Sciatic nerve (tissue), 2 donors: ENCODE data around the gene PMS1. TPM values are rescaled to one million over a fixed set of nuclear protein-coding genes. Genes with fewer than 3 reads are reported as not detected.
A peak's percentile ranks its signal among the peaks of the same experiment; 100 is the strongest.
"Not testable (repeated sequence)": the region's sequence is repeated elsewhere in the genome, so short reads cannot be mapped to it uniquely, and the experiment has no call there.

Experiments
- ATAC-seq: fragments of 200-7000 bp; cut with Tn5 transposase; one replicate; pipeline ENCODE4 v1.9.1; 2020; ENCODE audit warnings: mild to moderate bottlenecking, moderate library complexity
- DNase-seq: peaks from one replicate; pipeline ENCODE4 v3.0.0-alpha.2; 2020; ENCODE audit warnings: low spot score
- intact Hi-C: fragments of 100-400 bp; cut with DNase I; formaldehyde crosslinking; loops from one replicate; pipeline ENCODE4 v1.14.2; 2022
- total RNA-seq: library from RNA; stranded (reverse); fragmentation: NEBNext Ultra II Directional; extraction: Animal tissue kit (Norgen Biotek cat#: 25700); gene quantifications from one replicate; pipeline ENCODE4 v1.2.1, GENCODE V29; 2021
- donor health status: DM: no; HTN: no; CAD: no.
- donor health status: DM: no; HTN: no; CAD: no.

PMS1 gene
- total RNA-seq, 1 donor from 2014 or later = 27.5 TPM

GRCh38 chr2:189854187-189854586 is 69.9 kb downstream of the PMS1 start:
- DNase-seq (no peak), ATAC-seq (peak; percentile 36)
- intact Hi-C loops = no loop called here

- ATAC-seq = no peak
- DNase-seq = no peak
- intact Hi-C loops = no loop called here
Measured at GRCh38 chr2:189854940-189855339, 70.7 kb downstream of the PMS1 start.

GRCh38 chr2:189858291-189858690 is 74.0 kb downstream of the PMS1 start:
- no peak for DNase-seq
- intact Hi-C loops = no loop called here
- no peak for ATAC-seq

- ATAC-seq (no peak), DNase-seq (no peak)
- intact Hi-C loops = no loop called here
Measured at GRCh38 chr2:189860161-189860560, 75.9 kb downstream of the PMS1 start.

GRCh38 chr2:189862751-189863150 is 78.5 kb downstream of the PMS1 start:
- ATAC-seq (no peak), DNase-seq (no peak)
- intact Hi-C loops = no loop called here

GRCh38 chr2:189865826-189866225 is 81.6 kb downstream of the PMS1 start:
- intact Hi-C loops = no loop called here
- ATAC-seq = no peak
- DNase-seq = no peak

- ATAC-seq = no peak
- intact Hi-C loops = no loop called here
- no peak for DNase-seq
Measured at GRCh38 chr2:189866296-189866695, 82.0 kb downstream of the PMS1 start.

GRCh38 chr2:189868896-189869295 is 84.6 kb downstream of the PMS1 start:
- intact Hi-C loops = no loop called here
- DNase-seq = no peak
- ATAC-seq = no peak

- no peak for DNase-seq
- ATAC-seq = no peak
- intact Hi-C loops = no loop called here
Measured at GRCh38 chr2:189870381-189871085, 86.3 kb downstream of the PMS1 start.

GRCh38 chr2:189873696-189874095 is 89.4 kb downstream of the PMS1 start:
- intact Hi-C loops = no loop called here
- DNase-seq = no peak
- no peak for ATAC-seq

- DNase-seq (no peak), ATAC-seq (no peak)
- intact Hi-C loops = no loop called here
Measured at GRCh38 chr2:189874586-189875320, 90.5 kb downstream of the PMS1 start.

- intact Hi-C loops = no loop called here
- ATAC-seq = no peak
- DNase-seq = no peak
Measured at GRCh38 chr2:189876271-189876670, 92.0 kb downstream of the PMS1 start.

GRCh38 chr2:189879716-189880081 is 95.4 kb downstream of the PMS1 start:
- ATAC-seq = no peak
- DNase-seq = no peak
- intact Hi-C loops = no loop called here

GRCh38 chr2:189880429-189880828 is 96.2 kb downstream of the PMS1 start:
- DNase-seq (no peak), ATAC-seq (no peak)
- intact Hi-C loops = no loop called here

GRCh38 chr2:189880832-189881492 is 96.7 kb downstream of the PMS1 start:
- ATAC-seq (no peak), DNase-seq (no peak)
- intact Hi-C loops = no loop called here

- intact Hi-C loops = no loop called here
Measured at GRCh38 chr2:189885368-189885767, 101.1 kb downstream of the PMS1 start.

GRCh38 chr2:189892546-189893294 is 108.5 kb downstream of the PMS1 start:
- ATAC-seq, intact Hi-C loops, DNase-seq: not testable (repeated sequence)

More at GRCh38 chr2:189885368-189885767, 101.1 kb downstream of the PMS1 start:
- no peak for ATAC-seq
- no peak for DNase-seq

GRCh38 chr2:189896809-189897208 is 112.6 kb downstream of the PMS1 start:
- intact Hi-C loops = no loop called here
- no peak for DNase-seq
- ATAC-seq = no peak

GRCh38 chr2:189899101-189899500 is 114.9 kb downstream of the PMS1 start:
- ATAC-seq = no peak
- intact Hi-C loops = no loop called here
- DNase-seq = no peak
